Spleen (tissue), 11 donors: ENCODE measurements around the gene AHCY. TPM values are rescaled to one million over a fixed set of nuclear protein-coding genes. Genes with fewer than 3 reads are reported as not detected.
"Not testable (repeated sequence)": the region's sequence is repeated elsewhere in the genome, so short reads cannot be mapped to it uniquely, and the experiment has no call there.

Experiments
- DNase-seq: peaks from one replicate; pipeline ENCODE4 v3.0.0-alpha.2; 2020
- H3K27ac ChIP-seq, 8 donors: fragments of 200-600 bp; sonication (generic) in 7 of 8; 1 replicate in 4 of 8; 2 replicates in 4 of 8; pipeline versions ENCODE4 v1.5.0 to v1.8.0; 2016 to 2021; ENCODE audit warnings: inconsistent platforms in 4 of 8, mild to moderate bottlenecking in 4 of 8, moderate library complexity in 1 of 8
- H3K27me3 ChIP-seq, 7 donors: fragments of 200-600 bp; sonication (generic) in 6 of 7; replicated peaks in 1 of 7; 1 replicate in 4 of 7; 2 replicates in 3 of 7; pipeline versions ENCODE4 v1.5.0 to v1.8.0; 2016 to 2021; ENCODE audit warnings: inconsistent platforms in 3 of 7, mild to moderate bottlenecking in 1 of 7
- H3K36me3 ChIP-seq, 6 donors: fragments of 200-600 bp; sonication (generic) in 5 of 6; 1 replicate in 4 of 6; 2 replicates in 2 of 6; pipeline versions ENCODE4 v1.5.0 to v1.8.0; 2016 to 2021; ENCODE audit warnings: inconsistent platforms in 2 of 6
- H3K4me1 ChIP-seq, 6 donors: fragments of 200-600 bp; sonication (generic) in 5 of 6; 1 replicate in 3 of 6; 2 replicates in 3 of 6; pipeline versions ENCODE4 v1.5.0 to v1.8.0; 2016 to 2021; ENCODE audit warnings: inconsistent platforms in 3 of 6
- H3K4me3 ChIP-seq, 8 donors: fragments of 200-600 bp; sonication (generic) in 7 of 8; 1 replicate in 4 of 8; 2 replicates in 4 of 8; pipeline versions ENCODE4 v1.5.0 to v1.8.0; 2016 to 2021; ENCODE audit warnings: inconsistent platforms in 4 of 8, mild to moderate bottlenecking in 4 of 8, moderate library complexity in 2 of 8
- H3K9me3 ChIP-seq, 8 donors: fragments of 200-600 bp; sonication (generic) in 7 of 8; 1 replicate in 4 of 8; 2 replicates in 4 of 8; pipeline versions ENCODE4 v1.5.0 to v1.8.0; 2016 to 2021; ENCODE audit warnings: inconsistent platforms in 4 of 8
- CTCF ChIP-seq, 11 experiments: fragments of 200-600 bp in 7 of 11; fragments of 450-650 bp in 4 of 11; sonication (generic) in 4 of 11; IDR thresholded peaks in 8 of 11; conservative IDR thresholded peaks in 3 of 11; 1 replicate in 7 of 11; 2 replicates in 4 of 11; pipeline versions ENCODE4 v1.4.0 to v1.8.0; 2016 to 2021; ENCODE audit warnings: antibody characterized with exemption in 11 of 11, inconsistent platforms in 4 of 11, mild to moderate bottlenecking in 1 of 11
- POLR2A ChIP-seq, 3 donors: fragments of 450-650 bp; IDR thresholded peaks; one replicate each; pipeline ENCODE4 v1.5.1; 2017; ENCODE audit warnings: antibody characterized with exemption in 3 of 3, mild to moderate bottlenecking in 1 of 3
- POLR2AphosphoS5 ChIP-seq, 3 donors: sonication (generic); formaldehyde crosslinking; IDR thresholded peaks; one replicate each; pipeline ENCODE4 v1.5.1; 2017; ENCODE audit warnings: antibody characterized with exemption in 3 of 3
- WGBS, 5 donors: extraction: QIAGEN DNeasy Blood & Tissue Kit in 3 of 5; methylation state at CpG; one replicate each; pipeline versions ENCODE4 v1.1.5 to v1.1.7; 2013 to 2018; 5-methylcytosine and 5-hydroxymethylcytosine counted together
- intact Hi-C: fragments of 100-400 bp; cut with DNase I; formaldehyde crosslinking; loops from one replicate; pipeline ENCODE4 v1.15.0; 2023; ENCODE audit warnings: low total_unique reads
- polyA plus RNA-seq, 3 donors: library from polyadenylated mRNA; stranded (reverse); fragments of 200-250 nt; gene quantifications; one replicate each; pipeline ENCODE4 v1.2.1, GENCODE V29; 2013
- total RNA-seq, 7 donors: library from RNA; depleted of rRNA in 3 of 7; stranded (reverse); fragments of >200 nt in 3 of 7; fragmentation: NEBNext Ultra II Directional in 4 of 7; extraction: Animal tissue kit (Norgen Biotek cat#: 25700) in 4 of 7; gene quantifications; one replicate each; pipeline versions ENCODE4 v1.1.0 to v1.2.1, GENCODE V29; 2016 to 2021
- donor health status: healthy with polysubstance abuse.
- donor health status: DM: no; HTN: no; CAD: no; lungs with moderate emphysema.
- donor health status: DM: no; HTN: no; CAD: no.
- donor health status: Bipolar disorder and iron deficiency.
- donor health status: healthy.
- donor health status: DM: no; HTN: no; CAD: no.
- donor health status: DM: yes; HTN: yes; CAD: no.

The AHCY gene
- total and polyA plus RNA-seq, 10 donors: 35.0 to 67.1 (median 46.7) TPM

GRCh38 chr20:34332262-34332920 is 29.2 kb upstream of the AHCY start:
- no peaks in the 10 kb centered on the region for H3K9me3 ChIP-seq
- peaks cover 0 to 11% (median 0%) of the 10 kb centered on the region in 6 donors for H3K4me1 ChIP-seq
- TF ChIP-seq POLR2AphosphoS5 (IDR thresholded peaks at IDR 0.05): no peak
- TF ChIP-seq CTCF (IDR thresholded peaks at IDR 0.05 in 8 of 11, conservative IDR thresholded peaks at IDR 0.05 in 3 of 11): no peak
- no peak for TF ChIP-seq POLR2A (IDR thresholded peaks at IDR 0.05)
- intact Hi-C loops: no loop called here
- no peaks in the 10 kb centered on the region for H3K27me3 ChIP-seq
- no peaks in the 10 kb centered on the region for H3K36me3 ChIP-seq
- no peak overlapping the region for H3K27ac ChIP-seq
- no peak overlapping the region for H3K4me3 ChIP-seq
- no peak for DNase-seq
- 87 to 95% (median 92%) methylated on average over 15 to 19 of the region's 19 CpGs for WGBS, 5 donors

GRCh38 chr20:34331838-34332237 is 28.7 kb upstream of the AHCY start:
- Histone ChIP-seq H3K27me3 (no peaks in the 10 kb centered on the region), H3K4me3 (no peak overlapping the region), H3K36me3 (no peaks in the 10 kb centered on the region), H3K9me3 (no peaks in the 10 kb centered on the region), H3K27ac (no peak overlapping the region), H3K4me1 (peaks cover 0 to 9% (median 0%) of the 10 kb centered on the region in 6 donors)
- intact Hi-C loops: no loop called here
- no peak for DNase-seq
- 91 to 96% (median 92%) methylated on average over 7 of the region's 7 CpGs for WGBS, 5 donors
- TF ChIP-seq POLR2A (IDR thresholded peaks at IDR 0.05) (no peak), CTCF (IDR thresholded peaks at IDR 0.05 in 8 of 11, conservative IDR thresholded peaks at IDR 0.05 in 3 of 11) (no peak), POLR2AphosphoS5 (IDR thresholded peaks at IDR 0.05) (no peak)

GRCh38 chr20:34330861-34331544 is 27.8 kb upstream of the AHCY start:
- DNase-seq, H3K9me3 ChIP-seq, H3K36me3 ChIP-seq, H3K27me3 ChIP-seq, H3K4me3 ChIP-seq, H3K27ac ChIP-seq, intact Hi-C loops, H3K4me1 ChIP-seq: not testable (repeated sequence)
- WGBS, 5 donors: 93 to 97% (median 93%) methylated on average over 15 of the region's 15 CpGs

GRCh38 chr20:34328928-34329677 is 25.9 kb upstream of the AHCY start:
- Histone ChIP-seq H3K9me3 (no peaks in the 10 kb centered on the region), H3K27me3 (no peaks in the 10 kb centered on the region), H3K4me1 (peaks cover 0 to 8% (median 2%) of the 10 kb centered on the region in 6 donors), H3K4me3 (no peak overlapping the region), H3K36me3 (no peaks in the 10 kb centered on the region), H3K27ac (no peak overlapping the region)
- no peak for DNase-seq
- 86 to 93% (median 91%) methylated on average over 9 of the region's 9 CpGs for WGBS, 5 donors
- intact Hi-C loops: no loop called here
- TF ChIP-seq POLR2AphosphoS5 (IDR thresholded peaks at IDR 0.05) (no peak), CTCF (IDR thresholded peaks at IDR 0.05 in 8 of 11, conservative IDR thresholded peaks at IDR 0.05 in 3 of 11) (no peak), POLR2A (IDR thresholded peaks at IDR 0.05) (no peak)

GRCh38 chr20:34328207-34328606 is 25.1 kb upstream of the AHCY start:
- H3K27me3 ChIP-seq, H3K36me3 ChIP-seq, H3K9me3 ChIP-seq, DNase-seq, H3K27ac ChIP-seq, H3K4me1 ChIP-seq, H3K4me3 ChIP-seq, intact Hi-C loops: not testable (repeated sequence)
- 94 to 98% (median 97%) methylated on average over 4 of the region's 4 CpGs for WGBS, 5 donors
